ENCODE data around the gene TDRD3.

DNA sequence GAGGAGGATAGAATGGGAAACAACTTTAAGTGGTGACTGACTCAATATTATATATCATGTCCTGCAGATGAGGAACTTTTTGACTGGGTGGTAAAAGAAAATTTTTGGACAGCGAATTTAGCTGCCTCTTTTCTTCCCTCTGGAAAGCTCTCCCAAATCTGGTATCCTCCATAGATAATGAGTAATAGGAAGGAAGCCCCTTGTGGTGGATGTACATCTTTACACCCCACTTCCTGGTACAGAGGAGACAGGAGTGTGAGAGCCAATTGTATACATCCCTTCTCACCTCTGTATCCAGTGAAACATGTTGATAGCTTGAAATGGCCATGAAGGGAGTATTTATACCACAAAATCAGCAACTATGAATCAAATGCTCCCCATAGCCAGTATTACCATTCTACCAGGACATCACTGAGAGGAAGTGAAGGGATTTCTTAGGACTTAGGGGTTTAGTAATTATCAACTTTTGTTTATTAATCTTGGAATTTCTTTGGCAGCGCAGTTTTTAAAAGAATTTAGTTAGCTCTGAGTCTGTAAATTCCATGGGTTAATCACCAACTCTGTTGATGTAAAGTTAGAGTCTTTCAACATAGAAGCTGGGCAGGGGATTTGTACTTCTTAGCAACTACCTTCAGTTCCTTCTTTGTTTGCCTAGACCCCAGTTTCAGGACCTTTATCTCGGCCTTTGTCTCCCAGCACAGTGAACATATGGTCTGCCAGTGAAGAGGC lies 17.0 kb upstream of the TDRD3 start:
- TF ChIP-seq EP300 (IDR thresholded peaks at IDR 0.05) (no peak), POLR2A (IDR thresholded peaks at IDR 0.05) (no peak)
- TF ChIP-seq, protein P1, sequence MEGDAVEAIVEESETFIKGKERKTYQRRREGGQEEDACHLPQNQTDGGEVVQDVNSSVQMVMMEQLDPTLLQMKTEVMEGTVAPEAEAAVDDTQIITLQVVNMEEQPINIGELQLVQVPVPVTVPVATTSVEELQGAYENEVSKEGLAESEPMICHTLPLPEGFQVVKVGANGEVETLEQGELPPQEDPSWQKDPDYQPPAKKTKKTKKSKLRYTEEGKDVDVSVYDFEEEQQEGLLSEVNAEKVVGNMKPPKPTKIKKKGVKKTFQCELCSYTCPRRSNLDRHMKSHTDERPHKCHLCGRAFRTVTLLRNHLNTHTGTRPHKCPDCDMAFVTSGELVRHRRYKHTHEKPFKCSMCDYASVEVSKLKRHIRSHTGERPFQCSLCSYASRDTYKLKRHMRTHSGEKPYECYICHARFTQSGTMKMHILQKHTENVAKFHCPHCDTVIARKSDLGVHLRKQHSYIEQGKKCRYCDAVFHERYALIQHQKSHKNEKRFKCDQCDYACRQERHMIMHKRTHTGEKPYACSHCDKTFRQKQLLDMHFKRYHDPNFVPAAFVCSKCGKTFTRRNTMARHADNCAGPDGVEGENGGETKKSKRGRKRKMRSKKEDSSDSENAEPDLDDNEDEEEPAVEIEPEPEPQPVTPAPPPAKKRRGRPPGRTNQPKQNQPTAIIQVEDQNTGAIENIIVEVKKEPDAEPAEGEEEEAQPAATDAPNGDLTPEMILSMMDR (IDR thresholded peaks at IDR 0.05), result no peak
